Measurements from ENCODE around the gene PRRT3. TPM values are rescaled to one million over a fixed set of nuclear protein-coding genes. Genes with fewer than 3 reads are reported as not detected.

The PRRT3 gene
- total RNA-seq, 1 experiment from 2014 or later = 19.5 TPM

- H2BK5ac ChIP-seq (ENCODE audit: insufficient read length, low read length) = no peak overlapping the region
- no peak overlapping the region for H3K4me3 Mint-ChIP-seq
- no peak for TF ChIP-seq CTCF (conservative IDR thresholded peaks at IDR 0.05)
- no peak overlapping the region for H2AK5ac ChIP-seq (ENCODE audit: insufficient read length, low read length)
- no peaks in the 10 kb centered on the region for H3K79me2 ChIP-seq (ENCODE audit: insufficient read depth, low read length)
- no peak overlapping the region for H4K8ac ChIP-seq (replicated peaks; ENCODE audit: insufficient read length, low read depth, low read length)
- H3K4me2 ChIP-seq (ENCODE audit: insufficient read depth, insufficient read length, low read length) = no peak overlapping the region
- H3K27ac ChIP-seq (ENCODE audit: insufficient read length, low read depth, low read length) = no peak overlapping the region
- H4K5ac ChIP-seq (ENCODE audit: insufficient read length, low read depth, low read length) = no peak overlapping the region
- no peak overlapping the region for H3K23ac ChIP-seq (ENCODE audit: insufficient read length, low read depth, low read length)
- no peak overlapping the region for H2BK12ac ChIP-seq (ENCODE audit: insufficient read length, low read depth, low read length)
- H3K36me3 Mint-ChIP-seq (ENCODE audit: insufficient read depth in 1 of 3, low read depth in 3 of 3) = peaks cover 4 to 34% (median 18%) of the 10 kb centered on the region in 3 experiments
- no peaks in the 10 kb centered on the region for H3K79me1 ChIP-seq (ENCODE audit: insufficient read depth, low read depth, low read length, poor library complexity, severe bottlenecking)
- no peak overlapping the region for H3K14ac ChIP-seq (ENCODE audit: insufficient read depth, low read length)
- no peak overlapping the region for H3T11ph ChIP-seq (ENCODE audit: low read length)
- H3K23me2 ChIP-seq (ENCODE audit: insufficient read length, low read depth, low read length, poor library complexity, severe bottlenecking) = peaks cover 7% of the 10 kb centered on the region
- H3K18ac ChIP-seq (ENCODE audit: insufficient read length, low read depth, low read length) = no peak overlapping the region
- H3K56ac ChIP-seq (ENCODE audit: insufficient read length, low read depth, low read length) = no peak overlapping the region
- H2AFZ ChIP-seq (ENCODE audit: low read length) = no peak overlapping the region
- no peak overlapping the region for H2BK120ac ChIP-seq (ENCODE audit: low read depth, low read length, poor library complexity, severe bottlenecking)
- no peaks in the 10 kb centered on the region; the same call in 1 of the 2 replicates for H3K4me1 ChIP-seq (ENCODE audit: insufficient read depth, low read length)
- DNase-seq = no peak
- H3K9ac ChIP-seq (ENCODE audit: extremely low read depth, insufficient read length, low read length) = no peak overlapping the region
- H3K27me3 ChIP-seq (ENCODE audit: insufficient read depth, low read length) = no peaks in the 10 kb centered on the region
- H4K91ac ChIP-seq (ENCODE audit: insufficient read length, low read depth, low read length) = no peak overlapping the region
- H3K9me3 ChIP-seq (ENCODE audit: control insufficient read depth, low read depth, low read length) = no peaks in the 10 kb centered on the region
- peaks cover 10 to 14% of the 10 kb centered on the region in 2 experiments for H3K4me1 Mint-ChIP-seq
- H3K27ac Mint-ChIP-seq = no peak overlapping the region
- H2BK15ac ChIP-seq (ENCODE audit: low read depth, low read length) = no peak overlapping the region
- WGBS (ENCODE audit: extremely low coverage, insufficient read length, low lambda C conversion rate) = no CpG with 5 or more reads among the region's 5 CpGs
- no peak overlapping the region for H3K4ac ChIP-seq (ENCODE audit: low read depth, low read length)
- H3K27me3 Mint-ChIP-seq (ENCODE audit: low read depth) = peaks cover 5% of the 10 kb centered on the region
- no peaks in the 10 kb centered on the region for H4K20me1 ChIP-seq (ENCODE audit: control insufficient read depth, insufficient read depth, insufficient read length)
- H3K9me3 Mint-ChIP-seq = no peaks in the 10 kb centered on the region; a peak in 3 of 5 replicates
- no peak overlapping the region for H2BK20ac ChIP-seq (ENCODE audit: low read depth, low read length, poor library complexity, severe bottlenecking)
Observed at GRCh38 chr3:9935966-9936510, 16.2 kb downstream of the PRRT3 start.

All from H9 (cell line).